ENCODE data around the gene IL18. TPM values are rescaled to one million over a fixed set of nuclear protein-coding genes. Genes with fewer than 3 reads are reported as not detected.

IL18 gene
- polyA plus RNA-seq, 1 donor from 2014 or later, result not detected

- no peak for TF ChIP-seq EZH2 (IDR thresholded peaks at IDR 0.05; ENCODE audit: borderline replicate concordance, insufficient read depth, low read length, poor library complexity, severe bottlenecking)
Measured at GRCh38 chr11:112156153-112156955, 7.5 kb downstream of the IL18 start (continued).

- Histone ChIP-seq H3K9ac (ENCODE audit: low read length) (no peak overlapping the region), H3K79me2 (replicated peaks; ENCODE audit: insufficient read depth, low read length) (no peaks in the 10 kb centered on the region), H3K9me2 (ENCODE audit: insufficient read depth, low read length) (no peaks in the 10 kb centered on the region), H3K27me3 (ENCODE audit: insufficient read depth, low read depth, low read length) (no peaks in the 10 kb centered on the region), H3F3A (ENCODE audit: insufficient read depth, low read length, poor library complexity, severe bottlenecking) (no peaks in the 10 kb centered on the region), H3K9me3 (ENCODE audit: low read length) (no peaks in the 10 kb centered on the region), H4K20me1 (ENCODE audit: insufficient read depth) (no peaks in the 10 kb centered on the region), H3K27ac (ENCODE audit: low read length) (peak overlapping the region; percentile 57), H2AFZ (ENCODE audit: low read depth, low read length) (peak overlapping the region; percentile 0), H3K4me2 (ENCODE audit: low read length) (peak overlapping the region; percentile 15), H3K4me3 (ENCODE audit: low read length) (peak overlapping the region; percentile 44), H3K36me3 (ENCODE audit: insufficient read depth, low read length) (no peaks in the 10 kb centered on the region)
- TF ChIP-seq REST (IDR thresholded peaks at IDR 0.05; ENCODE audit: borderline replicate concordance), result peak; percentile 23
- TF ChIP-seq MXI1 (conservative IDR thresholded peaks at IDR 0.05; ENCODE audit: poor library complexity, severe bottlenecking), result no peak
Measured at GRCh38 chr11:112150517-112150916, 13.4 kb downstream of the IL18 start.

GRCh38 chr11:112143597-112143996, 20.3 kb downstream of the IL18 start:
- no peaks in the 10 kb centered on the region for H3K79me2 ChIP-seq (replicated peaks; ENCODE audit: insufficient read depth, low read length)
- no peak overlapping the region for H3K4me2 ChIP-seq (ENCODE audit: low read length)
- no peak for TF ChIP-seq MXI1 (conservative IDR thresholded peaks at IDR 0.05; ENCODE audit: poor library complexity, severe bottlenecking)
- TF ChIP-seq REST (IDR thresholded peaks at IDR 0.05; ENCODE audit: borderline replicate concordance), result no peak
- no peak for TF ChIP-seq SMC3 (conservative IDR thresholded peaks at IDR 0.05; ENCODE audit: poor library complexity)
- TF ChIP-seq TAF1 (IDR thresholded peaks at IDR 0.05; ENCODE audit: low read depth), result no peak
- TF ChIP-seq EP300 (conservative IDR thresholded peaks at IDR 0.05; ENCODE audit: poor library complexity, severe bottlenecking), result no peak
- TF ChIP-seq EZH2 (IDR thresholded peaks at IDR 0.05; ENCODE audit: borderline replicate concordance, insufficient read depth, low read length, poor library complexity, severe bottlenecking), result no peak
- TF ChIP-seq RAD21 (conservative IDR thresholded peaks at IDR 0.05), result no peak
- TF ChIP-seq POLR2AphosphoS5 (IDR thresholded peaks at IDR 0.05), result no peak
- TF ChIP-seq CTCF (IDR thresholded peaks at IDR 0.05; ENCODE audit: poor library complexity, severe bottlenecking), result no peak
- H3K36me3 ChIP-seq (ENCODE audit: insufficient read depth, low read length), result no peaks in the 10 kb centered on the region
- H3K27me3 ChIP-seq (ENCODE audit: insufficient read depth, low read depth, low read length), result no peaks in the 10 kb centered on the region
- H3K9me3 ChIP-seq (ENCODE audit: low read length), result no peaks in the 10 kb centered on the region
- no peak overlapping the region for H3K27ac ChIP-seq (ENCODE audit: low read length)
- H3F3A ChIP-seq (ENCODE audit: insufficient read depth, low read length, poor library complexity, severe bottlenecking), result no peaks in the 10 kb centered on the region
- no peak overlapping the region for H2AFZ ChIP-seq (ENCODE audit: low read depth, low read length)
- no peak overlapping the region for H3K9ac ChIP-seq (ENCODE audit: low read length)
- no peak overlapping the region for H3K4me3 ChIP-seq (ENCODE audit: low read length)
- H3K9me2 ChIP-seq (ENCODE audit: insufficient read depth, low read length), result no peaks in the 10 kb centered on the region
- H4K20me1 ChIP-seq (ENCODE audit: insufficient read depth), result no peaks in the 10 kb centered on the region
